IPS-NIHi7 (cell line): ENCODE data around the gene METTL18.
"Not testable (repeated sequence)": the region's sequence is repeated elsewhere in the genome, so short reads cannot be mapped to it uniquely, and the experiment has no call there.

Experiments used
- DNase-seq: peaks from one replicate; pipeline ENCODE4 v3.0.0; 2012; ENCODE audit warnings: mixed read lengths; ENCODE audit errors: extremely low spot score

The METTL18 gene

DNA sequence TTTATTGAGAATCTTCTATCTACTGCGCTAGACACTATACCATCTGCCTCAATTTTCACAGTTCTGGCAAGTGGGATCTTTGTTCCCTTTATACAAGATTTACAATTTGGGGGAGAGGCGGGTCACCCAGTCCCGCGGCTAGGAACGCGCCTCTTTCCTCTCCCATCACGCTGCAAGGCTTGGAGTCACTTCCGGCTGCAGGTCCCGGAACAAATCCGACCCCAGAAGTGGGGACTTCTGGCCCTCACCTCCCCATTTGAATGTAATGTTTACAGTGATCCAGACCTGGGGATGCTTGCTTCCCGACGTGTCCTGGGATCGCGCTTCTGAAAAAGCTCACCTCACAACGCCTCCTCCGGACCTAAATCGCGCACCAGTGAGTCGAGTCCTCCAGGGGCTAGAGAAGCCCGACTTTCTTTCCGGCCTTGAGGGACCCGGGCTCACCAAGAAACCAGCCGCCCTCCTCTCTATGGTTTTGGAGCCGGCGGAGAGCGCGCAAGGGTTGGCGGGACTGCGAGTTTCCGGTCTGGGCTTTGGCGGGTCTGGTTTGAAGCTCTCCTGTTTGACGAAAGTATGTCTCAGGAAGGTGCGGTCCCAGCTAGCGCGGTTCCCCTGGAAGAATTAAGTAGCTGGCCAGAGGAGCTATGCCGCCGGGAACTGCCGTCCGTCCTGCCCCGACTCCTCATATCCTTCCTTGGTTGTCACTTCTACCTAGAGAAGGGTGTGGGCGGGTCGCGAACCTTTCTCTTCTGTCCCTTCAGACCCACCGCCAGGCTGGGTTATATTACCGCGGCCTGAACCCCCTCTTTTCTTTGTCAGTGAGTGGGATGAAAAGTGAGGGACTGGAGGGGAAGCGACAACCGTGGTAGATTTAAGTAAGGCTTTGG is at the start of gene METTL18:
Gene METTL18 (minus strand): TSS at position 378 of the 887 bp plus-strand sequence. CDS start 1,212 bp downstream, outside the sequence.
- peak; percentile 93 for DNase-seq

DNA sequence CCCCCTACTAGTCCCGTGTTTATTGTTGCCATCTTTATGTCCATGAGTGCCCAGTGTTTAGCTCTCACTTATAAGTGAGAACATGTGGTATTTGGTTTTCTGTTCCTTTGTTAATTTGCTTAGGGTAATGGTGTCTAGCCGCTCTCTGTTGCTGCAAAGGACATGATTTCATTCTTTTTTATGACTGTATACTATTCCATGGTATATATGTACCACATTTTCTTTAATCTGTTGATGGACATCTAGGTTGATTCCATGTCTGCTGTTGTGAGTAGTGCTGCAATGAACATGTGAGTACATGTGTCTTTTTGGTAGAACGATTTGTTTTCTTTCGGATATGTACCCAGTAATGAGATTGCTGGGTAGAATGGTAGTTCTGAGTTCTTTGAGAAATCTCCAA is 44.2 kb upstream of the METTL18 start:
- DNase-seq: no peak

GRCh38 chr1:169836198-169836597 is 41.5 kb upstream of the METTL18 start:
- no peak for DNase-seq

GRCh38 chr1:169835647-169836046 is 40.9 kb upstream of the METTL18 start:
- DNase-seq: no peak

DNA sequence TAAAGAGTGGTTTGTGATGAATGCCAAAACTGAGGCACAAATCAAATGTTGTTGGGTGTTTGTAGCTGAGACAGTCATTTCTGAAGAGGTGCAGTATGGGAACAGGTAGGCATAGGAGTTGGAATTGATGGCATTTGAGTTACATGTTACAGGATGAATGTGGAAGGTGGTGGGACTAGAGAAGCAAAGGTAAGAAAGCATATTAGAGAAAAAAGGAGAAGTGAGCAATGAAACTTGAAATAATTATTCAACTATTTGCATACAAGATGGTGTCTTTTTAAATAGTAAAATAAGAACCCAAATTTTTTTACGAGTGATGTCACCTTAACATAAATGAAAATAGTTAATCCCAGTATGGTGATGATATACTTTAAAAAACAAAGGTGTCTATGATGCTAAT is 40.2 kb upstream of the METTL18 start:
- DNase-seq: no peak

GRCh38 chr1:169833179-169833901 is 38.6 kb upstream of the METTL18 start:
- DNase-seq: no peak

DNA sequence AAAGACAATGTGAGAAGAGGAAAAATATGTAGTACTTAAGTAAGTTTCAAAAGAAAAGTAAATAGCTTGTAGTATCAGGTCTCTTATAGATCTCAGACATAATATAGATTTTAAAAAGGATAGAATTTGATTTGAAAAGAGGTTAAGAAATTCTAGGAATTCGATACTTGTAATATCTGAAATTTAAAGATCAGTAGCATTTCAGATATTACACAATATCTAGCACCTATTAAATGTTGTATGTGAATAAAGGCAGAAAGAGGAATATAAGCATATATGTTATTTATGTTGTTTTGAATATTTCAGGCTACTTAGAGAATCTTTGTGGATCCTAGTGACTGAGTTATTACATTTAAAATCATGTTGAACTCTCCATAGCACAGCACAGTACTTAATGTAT is 35.0 kb upstream of the METTL18 start:
- DNase-seq: no peak

DNA sequence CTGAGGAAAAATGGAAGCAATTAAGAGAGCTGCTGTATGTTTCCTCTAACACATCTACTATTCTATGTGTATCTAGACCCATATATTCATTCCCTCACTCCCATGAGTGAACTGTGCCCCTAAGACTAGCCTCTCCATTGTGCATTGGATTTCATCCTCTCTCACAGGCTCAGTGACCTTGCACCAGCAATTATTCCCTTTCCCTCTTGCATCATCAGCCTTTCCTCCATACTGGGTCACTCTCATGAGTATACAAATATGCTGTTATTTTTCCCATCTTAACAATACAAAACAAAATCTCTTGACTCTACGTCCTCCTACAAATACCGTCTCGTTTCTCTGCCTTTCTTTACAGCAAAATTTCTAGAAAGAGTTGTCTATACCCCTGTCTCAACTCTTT is 29.4 kb upstream of the METTL18 start:
- no peak for DNase-seq

DNA sequence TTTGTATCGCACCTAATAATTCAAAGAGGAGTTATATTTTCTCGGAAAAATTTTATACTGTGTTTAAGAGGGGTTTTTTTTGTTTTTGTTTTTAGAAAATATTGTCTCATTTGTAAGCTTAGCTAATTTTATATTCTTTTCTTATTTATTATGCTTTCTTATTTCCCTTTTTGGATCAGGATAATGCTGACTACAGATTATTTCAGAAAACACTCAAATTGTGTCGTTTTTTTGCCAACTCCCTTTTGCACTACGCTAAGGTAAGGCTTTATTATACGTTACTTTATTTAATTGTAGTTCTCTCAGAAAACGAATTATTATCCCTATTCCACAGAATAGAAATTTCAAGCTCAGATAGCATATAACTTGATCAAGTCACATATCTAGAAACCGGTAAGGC is 26.8 kb upstream of the METTL18 start:
- no peak for DNase-seq

- no peak for DNase-seq
These were observed 21.9 kb upstream of the METTL18 start for GRCh38 chr1:169816617-169817016.

GRCh38 chr1:169814265-169814664 is 19.6 kb upstream of the METTL18 start:
- no peak for DNase-seq

- DNase-seq: no peak
These were observed 17.4 kb upstream of the METTL18 start for GRCh38 chr1:169812131-169812530.

DNA sequence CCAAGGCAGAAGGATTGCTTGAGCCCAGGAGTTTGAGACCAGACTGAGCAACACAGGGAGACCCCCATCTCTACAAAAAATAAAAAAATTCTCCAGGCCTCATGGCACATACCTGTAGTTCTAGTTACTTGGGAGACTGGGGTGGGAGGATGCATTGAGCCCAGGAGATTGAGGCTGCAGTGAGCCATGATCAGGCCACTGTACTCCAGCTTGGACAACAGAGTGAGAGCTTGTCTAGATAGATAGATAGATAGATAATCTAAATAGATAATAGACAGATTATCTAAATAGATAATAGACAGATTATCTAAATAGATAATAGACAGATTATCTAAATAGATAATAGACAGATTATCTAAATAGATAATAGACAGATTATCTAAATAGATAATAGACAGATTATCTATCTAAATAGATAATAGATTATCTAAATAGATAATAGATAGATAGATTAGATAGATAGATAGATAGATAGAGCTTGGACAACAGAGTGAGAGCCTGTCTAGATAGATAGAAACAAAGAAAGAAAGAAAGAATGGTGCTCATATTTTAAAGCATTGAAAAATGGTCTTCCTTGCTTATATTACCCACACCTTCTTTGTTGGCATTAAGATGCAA is 16.8 kb upstream of the METTL18 start:
- not testable (repeated sequence) for DNase-seq

DNA sequence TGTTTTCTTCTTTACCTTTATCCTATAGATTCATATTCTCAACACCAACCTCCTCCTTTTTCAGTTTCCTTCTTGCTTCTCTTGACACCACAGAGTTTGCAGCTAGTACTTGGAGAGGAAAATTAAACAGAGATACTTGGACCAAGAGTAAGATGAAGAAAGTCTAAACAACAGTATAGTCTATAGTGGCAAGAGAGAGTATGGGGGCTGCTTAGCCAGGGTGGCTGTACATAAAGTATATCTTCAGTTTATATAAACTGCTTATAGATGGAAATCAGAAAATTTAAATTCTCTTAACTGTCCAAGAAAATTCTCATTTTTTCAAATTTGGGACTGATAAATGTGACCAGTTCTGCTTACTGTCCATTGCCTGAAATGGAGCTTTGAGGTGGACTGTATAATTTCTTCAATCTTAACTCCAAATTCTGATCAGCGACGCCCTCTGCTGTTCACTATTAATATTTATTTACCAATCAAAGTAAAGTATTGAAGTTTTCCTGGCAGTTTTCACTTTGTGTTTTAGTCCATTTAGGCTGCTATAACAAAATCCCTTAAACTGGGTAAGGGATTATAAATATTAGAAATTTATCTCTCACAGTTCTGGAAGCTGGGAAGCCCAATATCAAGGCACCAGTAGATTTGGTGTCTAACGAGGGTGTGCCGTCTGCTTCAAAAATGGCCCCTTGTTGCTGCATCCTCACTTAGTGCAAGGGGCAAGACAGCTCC is 14.8 kb upstream of the METTL18 start:
- peak; percentile 15 for DNase-seq

DNA sequence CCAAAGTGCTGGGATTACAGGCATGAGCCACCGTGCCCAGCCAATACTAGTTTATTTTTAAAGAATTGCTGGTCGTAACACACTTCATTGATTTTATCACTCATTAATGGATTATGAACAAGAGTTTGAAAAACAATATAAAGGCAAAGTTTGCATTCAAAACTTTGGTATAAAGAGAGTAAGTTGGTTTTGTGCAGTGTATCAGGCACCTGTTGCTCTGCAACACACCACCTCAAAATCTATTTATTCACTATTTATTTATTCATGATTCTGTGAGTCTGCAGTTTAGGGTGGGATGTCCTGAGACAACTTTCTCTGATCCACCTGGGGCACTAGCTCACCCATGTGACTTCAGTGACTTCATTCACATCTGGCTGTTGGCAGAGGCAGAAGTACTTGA is 10.2 kb upstream of the METTL18 start:
- DNase-seq: no peak

GRCh38 chr1:169802888-169803287 is 8.2 kb upstream of the METTL18 start:
- no peak for DNase-seq

- no peak for DNase-seq
These were observed 2.6 kb upstream of the METTL18 start for GRCh38 chr1:169797281-169797680.

- DNase-seq: no peak
These were observed 1.6 kb upstream of the METTL18 start for GRCh38 chr1:169796274-169796810.

DNA sequence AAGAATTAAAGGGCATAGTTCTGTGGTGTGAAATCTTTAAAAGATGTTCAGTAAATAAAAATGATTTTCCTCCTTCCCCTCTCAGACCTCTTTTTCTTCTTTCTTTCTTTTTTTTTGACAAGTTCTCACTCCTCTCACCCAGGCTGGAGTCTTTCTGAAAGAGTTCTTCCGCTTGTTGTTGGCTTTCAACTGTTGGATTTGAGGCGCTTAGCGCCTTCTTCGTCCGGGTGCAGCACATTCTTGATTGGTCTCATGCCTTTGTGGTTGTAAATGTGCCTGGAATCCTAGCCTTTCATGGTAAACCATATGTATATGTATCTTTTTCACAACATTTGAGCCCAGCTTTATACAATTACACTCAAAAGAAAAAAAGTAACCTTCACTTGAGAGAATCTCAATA is 980 bp upstream of the METTL18 start:
- DNase-seq: no peak

- no peak for DNase-seq
These were observed 977 bp downstream of the METTL18 start for GRCh38 chr1:169793730-169794129.

DNA sequence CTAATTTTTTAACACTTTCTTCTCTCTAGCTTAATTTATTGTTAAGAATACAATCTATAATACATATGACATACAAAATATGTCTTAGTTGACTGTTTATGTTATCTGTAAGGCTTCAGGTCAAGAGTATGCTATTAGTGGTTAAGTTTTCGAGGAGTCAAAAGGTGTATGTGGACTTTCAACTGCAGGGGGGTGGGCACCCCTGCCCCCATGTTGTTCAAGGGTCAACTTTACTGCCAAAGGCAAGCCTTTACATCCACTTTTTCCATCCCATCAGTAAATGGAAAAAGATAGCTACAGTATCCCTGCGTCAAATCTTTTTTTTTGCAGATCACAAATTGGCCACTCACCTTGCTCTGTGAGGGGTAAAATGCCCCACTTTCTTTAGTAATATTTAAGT is 6.3 kb downstream of the METTL18 start:
- no peak for DNase-seq

GRCh38 chr1:169786974-169787373 is 7.7 kb downstream of the METTL18 start:
- no peak for DNase-seq
